AG04449 (cell line): ENCODE data around the gene F3.

ENCODE experiments used
- CTCF ChIA-PET: fragments of 350-600 bp; formaldehyde crosslinking; extraction: SDS; loops from one replicate; lab custom pipeline; 2021; ENCODE audit warnings: antibody characterized with exemption; lab: Yijun Ruan, JAX
- POLR2A ChIA-PET: fragments of 400-600, 350-600 bp; formaldehyde crosslinking; extraction: SDS; loops from one replicate; lab custom pipeline; 2020; ENCODE audit warnings: antibody characterized with exemption, inconsistent platforms; lab: Yijun Ruan, JAX
- DNase-seq: peaks from one replicate; pipeline ENCODE4 v3.0.0-alpha.2; 2010; ENCODE audit warnings: low read depth, low spot score
- H3K4me3 ChIP-seq: 2 replicates; pipeline ENCODE4 v1.5.1; 2011; ENCODE audit warnings: low read depth, mild to moderate bottlenecking, control low read depth, low read length
- CTCF ChIP-seq: IDR thresholded peaks from one replicate; pipeline ENCODE4 v1.5.1; 2011; ENCODE audit warnings: mild to moderate bottlenecking, moderate library complexity, low read length, control low read depth, inconsistent platforms; ENCODE audit not compliant: insufficient read depth; ENCODE audit errors: missing control alignments

The F3 gene

DNA sequence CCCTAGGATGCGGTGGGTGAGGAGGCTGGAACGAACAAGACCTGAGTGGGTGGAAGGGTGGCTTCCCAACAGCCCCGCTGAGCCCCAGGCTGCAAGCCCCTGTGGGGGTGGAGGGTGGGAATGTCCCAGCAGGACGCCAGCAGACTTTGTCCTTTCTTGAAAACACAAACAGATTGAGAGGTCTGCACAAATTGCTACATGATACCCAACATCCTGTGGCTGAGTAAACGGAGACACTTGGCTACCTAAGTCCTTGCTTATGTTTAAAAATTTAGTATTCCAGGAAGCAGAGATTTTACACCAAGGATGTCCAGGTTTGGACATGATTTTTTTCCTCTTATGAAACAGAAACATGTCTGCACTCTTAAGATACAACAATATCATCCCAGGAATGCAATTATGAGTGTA is 11.8 kb upstream of the F3 start:
- ChIA-PET POLR2A (no interaction called here), CTCF (no interaction called here)
- no peak for DNase-seq
- TF ChIP-seq CTCF: no peak
- no peak overlapping the region for H3K4me3 ChIP-seq

- ChIA-PET POLR2A (no interaction called here), CTCF (interaction anchor here (0.6 kb wide), 1 partner anchor 126 kb away, joined by 4 read pairs; no protein-coding TSS in a partner anchor)
- DNase-seq: no peak
- H3K4me3 ChIP-seq: no peak overlapping the region
- no peak for TF ChIP-seq CTCF
Observed at GRCh38 chr1:94552071-94552586, 10.6 kb upstream of the F3 start.

DNA sequence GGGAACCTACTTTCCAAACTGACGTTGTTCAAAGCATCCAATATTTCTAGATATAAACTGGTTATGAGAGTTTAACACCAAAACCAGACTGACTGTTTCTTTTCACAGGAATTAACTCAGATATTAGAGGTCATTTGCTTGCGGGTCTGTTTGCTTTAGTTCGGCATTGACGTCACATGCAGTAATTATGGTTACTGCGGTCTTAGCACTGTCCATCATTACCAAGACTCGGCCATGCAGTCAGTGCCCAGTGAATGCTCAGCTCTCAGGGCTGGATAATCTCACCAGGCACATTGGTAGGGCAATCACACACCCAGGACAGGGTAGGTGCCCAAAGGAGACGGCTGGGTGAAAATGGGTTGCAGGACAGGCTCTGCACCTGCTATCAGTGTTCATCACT is 9.9 kb upstream of the F3 start:
- H3K4me3 ChIP-seq: no peak overlapping the region
- ChIA-PET POLR2A (no interaction called here), CTCF (no interaction called here)
- DNase-seq: no peak
- TF ChIP-seq CTCF: no peak

DNA sequence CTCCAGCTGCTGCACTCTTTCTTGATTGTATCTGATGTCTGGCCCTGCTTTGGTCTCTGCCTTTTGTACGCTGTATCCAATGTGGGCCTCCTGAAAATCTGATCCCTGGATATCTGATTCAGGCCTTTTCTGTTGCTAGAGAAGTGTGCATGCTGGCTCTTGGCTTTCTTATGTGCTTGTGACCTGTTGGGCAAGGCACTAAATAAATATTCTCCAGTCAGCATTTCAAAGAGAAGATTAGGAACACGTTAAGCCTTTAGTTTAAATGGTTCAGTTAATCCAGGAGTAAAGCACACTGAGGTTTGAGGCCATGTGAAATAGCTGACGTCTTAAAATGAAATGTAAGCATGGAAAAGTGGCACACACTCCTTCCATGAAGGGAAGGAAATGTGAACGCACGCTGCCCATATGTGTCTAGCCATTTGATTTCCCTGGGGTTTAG is 9.3 kb upstream of the F3 start:
- POLR2A ChIA-PET: no interaction called here
- CTCF ChIA-PET: interaction anchor here (1.7 kb wide), 1 partner anchor 255 kb away, joined by 7 read pairs; no protein-coding TSS in a partner anchor
- H3K4me3 ChIP-seq: no peak overlapping the region
- no peak for DNase-seq
- TF ChIP-seq CTCF: no peak

- TF ChIP-seq CTCF: no peak
- CTCF ChIA-PET: interaction anchor here (1.2 to 1.7 kb wide), 2 partner anchors 10 to 256 kb away, joined by 5 to 7 read pairs; no protein-coding TSS in a partner anchor
- DNase-seq: no peak
- no peak overlapping the region for H3K4me3 ChIP-seq
- POLR2A ChIA-PET: no interaction called here
Observed at GRCh38 chr1:94550396-94550795, 8.8 kb upstream of the F3 start.

DNA sequence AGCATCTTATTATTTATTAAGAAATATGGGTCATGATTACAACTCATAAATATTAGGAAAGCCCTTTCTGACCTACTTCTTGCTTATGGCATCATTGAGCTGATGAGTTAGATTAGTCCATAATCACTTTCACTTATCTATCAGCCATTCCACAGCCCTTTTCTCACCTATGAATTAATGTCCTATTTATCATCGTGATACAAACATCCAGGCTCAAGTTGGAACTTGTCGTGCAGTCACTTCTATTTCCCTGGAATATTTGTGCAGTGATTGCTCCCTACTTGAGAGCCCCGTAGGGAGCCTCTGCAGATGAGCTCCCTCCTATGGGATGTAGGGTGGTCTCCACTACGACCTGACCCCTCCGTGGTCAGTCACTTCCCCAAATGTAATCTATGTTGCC is 8.1 kb upstream of the F3 start:
- ChIA-PET CTCF (interaction anchor here (1.2 to 1.7 kb wide), 2 partner anchors 11 to 256 kb away, joined by 5 to 7 read pairs; no protein-coding TSS in a partner anchor), POLR2A (no interaction called here)

More for the DNA sequence above, 8.1 kb upstream of the F3 start:
- no peak overlapping the region for H3K4me3 ChIP-seq
- no peak for DNase-seq
- no peak for TF ChIP-seq CTCF
